HepG2 (cell line): Measurements from ENCODE around the gene CLHC1. TPM values are rescaled to one million over a fixed set of nuclear protein-coding genes. Genes with fewer than 3 reads are reported as not detected.

Source experiments
- ADNP ChIP-seq: sonication (generic); formaldehyde crosslinking; IDR thresholded peaks from 2 replicates; pipeline ENCODE4 v1.4.0; 2020; ENCODE audit warnings: missing genetic modification reagents
- ARID2 ChIP-seq: sonication (generic); formaldehyde crosslinking; IDR thresholded peaks from 2 replicates; pipeline ENCODE4 v1.8.1; 2022; ENCODE audit warnings: mild to moderate bottlenecking, missing genetic modification reagents, borderline replicate concordance
- ATM ChIP-seq: fragments of 450-650 bp; IDR thresholded peaks from 2 replicates; pipeline ENCODE4 v1.7.1; 2017; ENCODE audit warnings: mild to moderate bottlenecking, borderline replicate concordance
- ATRX ChIP-seq: sonication (generic); formaldehyde crosslinking; IDR thresholded peaks from 2 replicates; pipeline ENCODE4 v1.4.0; 2020; ENCODE audit warnings: missing genetic modification reagents, borderline replicate concordance
- CHD2 ChIP-seq: IDR thresholded peaks from 2 replicates; pipeline ENCODE4 v1.6.1; 2011; ENCODE audit warnings: low read depth, low read length, improper control_type of control experiment
- ERF ChIP-seq: IDR thresholded peaks from 2 replicates; pipeline ENCODE4 v1.6.1; 2018; ENCODE audit warnings: missing biosample characterization, missing genetic modification reagents
- MTA1 ChIP-seq: sonication (generic); formaldehyde crosslinking; IDR thresholded peaks from 2 replicates; pipeline ENCODE4 v1.4.0; 2020; ENCODE audit warnings: missing genetic modification reagents, mild to moderate bottlenecking, borderline replicate concordance
- NFYB ChIP-seq: sonication (generic); formaldehyde crosslinking; IDR thresholded peaks from 2 replicates; pipeline ENCODE4 v1.4.0; 2020; ENCODE audit warnings: missing genetic modification reagents
- RARA ChIP-seq: IDR thresholded peaks from 2 replicates; pipeline ENCODE4 v1.6.1; 2016; ENCODE audit warnings: missing genetic modification reagents, missing compliant biosample characterization
- RELA ChIP-seq: sonication (generic); formaldehyde crosslinking; IDR thresholded peaks from 2 replicates; pipeline ENCODE4 v1.4.0; 2020; ENCODE audit warnings: missing genetic modification reagents
- SETDB1 ChIP-seq: sonication (generic); formaldehyde crosslinking; IDR thresholded peaks from 2 replicates; pipeline ENCODE4 v1.5.1; 2020; ENCODE audit warnings: missing genetic modification reagents, mild to moderate bottlenecking, borderline replicate concordance
- SNAPC2 ChIP-seq: sonication (generic); formaldehyde crosslinking; IDR thresholded peaks from 2 replicates; pipeline ENCODE4 v1.8.1; 2022; ENCODE audit warnings: mild to moderate bottlenecking, missing genetic modification reagents
- TEAD3 ChIP-seq: optimal IDR thresholded peaks from 2 replicates; pipeline ENCODE3; 2016; ENCODE audit warnings: borderline replicate concordance
- TGIF2 ChIP-seq: IDR thresholded peaks from 2 replicates; pipeline ENCODE4 v1.6.1; 2016; ENCODE audit warnings: control low read depth, missing compliant biosample characterization
- ZFP62 ChIP-seq: sonication (generic); formaldehyde crosslinking; IDR thresholded peaks from 2 replicates; pipeline ENCODE4 v1.4.0; 2020; ENCODE audit warnings: missing genetic modification reagents
- ZNF564 ChIP-seq: sonication (generic); formaldehyde crosslinking; IDR thresholded peaks from 2 replicates; pipeline ENCODE4 v1.8.1; 2023; ENCODE audit warnings: mild to moderate bottlenecking, missing genetic modification reagents
- ZNF569 ChIP-seq: sonication (generic); formaldehyde crosslinking; IDR thresholded peaks from 2 replicates; pipeline ENCODE4 v1.5.0; 2020; ENCODE audit warnings: mild to moderate bottlenecking, missing genetic modification reagents, moderate library complexity, borderline replicate concordance
- polyA plus RNA-seq, 8 experiments: library from polyadenylated mRNA; depleted of rRNA in 3 of 8; stranded (reverse) in 7 of 8; unstranded in 1 of 8; fragments of >200 nt; fragmentation: Illumina TruSeq in 4 of 8; extraction: Trizol in 4 of 8; gene quantifications; 2 replicates each; pipeline versions ENCODE4 v1.2.1 to v1.2.3, GENCODE V29; 2011 to 2016; ENCODE audit warnings: low read depth in 4 of 8, missing spikeins in 1 of 8, mixed read lengths in 1 of 8; ENCODE audit not compliant: insufficient read depth in 1 of 8
- total RNA-seq, 5 experiments: library from RNA; depleted of rRNA; stranded (reverse); fragments of >200 nt; fragmentation: Illumina TruSeq; extraction: Trizol; gene quantifications; 2 replicates each; pipeline ENCODE4 v1.2.3, GENCODE V29; 2016; ENCODE audit warnings: low read depth in 1 of 5
- TF ChIP-seq, protein P1 (sequence below): IDR thresholded peaks from 2 replicates; pipeline ENCODE4 v1.6.1; 2016
- TF ChIP-seq, protein P2 (sequence below): sonication (generic); formaldehyde crosslinking; IDR thresholded peaks from 2 replicates; pipeline ENCODE4 v1.5.1; 2020; ENCODE audit warnings: mild to moderate bottlenecking, missing genetic modification reagents, moderate library complexity
- TF ChIP-seq, protein P3 (sequence below): sonication (generic); formaldehyde crosslinking; IDR thresholded peaks from 2 replicates; pipeline ENCODE4 v1.4.0; 2020; ENCODE audit warnings: missing genetic modification reagents, mild to moderate bottlenecking, borderline replicate concordance

The CLHC1 gene
- total and polyA plus RNA-seq, 2 of the 13 experiments (the other 11 are each of a cell fraction or from before 2014, with no cell fraction given): 9.8 to 12.6 TPM

DNA sequence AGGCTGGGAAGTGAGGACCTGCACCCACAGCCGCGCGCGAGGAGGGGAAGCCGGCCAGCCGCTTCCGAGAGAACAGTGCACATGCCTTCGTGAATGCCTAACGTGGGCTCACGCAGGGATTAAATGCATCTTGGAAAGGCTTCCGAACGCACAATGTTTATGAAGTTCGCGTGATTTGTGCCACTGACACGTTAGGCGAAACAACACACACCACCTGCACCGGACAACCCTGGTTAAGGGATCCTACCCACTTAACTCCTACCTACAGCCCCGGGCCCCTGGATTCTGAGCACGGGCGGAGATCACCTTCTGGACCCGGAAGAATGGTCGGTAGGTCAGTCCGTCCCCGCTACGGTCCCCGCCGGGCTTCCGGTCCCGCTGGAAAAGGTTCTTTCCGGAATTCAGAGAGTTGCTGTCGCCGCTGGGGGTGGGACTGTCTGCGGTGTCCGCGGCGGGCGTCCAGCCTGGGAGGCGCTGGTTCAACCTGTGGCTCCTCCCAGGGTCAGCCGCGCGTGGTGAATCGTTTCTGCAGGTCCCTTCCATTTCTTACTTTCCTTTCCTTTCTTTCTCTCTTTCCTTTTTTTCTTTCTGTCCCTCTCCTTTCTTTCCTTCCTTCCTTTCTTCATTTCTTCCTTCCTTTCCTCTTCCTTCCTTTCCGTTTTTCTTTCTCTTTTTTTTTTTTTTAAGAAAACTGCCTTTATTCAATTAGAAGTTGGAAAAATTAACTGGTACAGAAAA lies 37.0 kb upstream of the CLHC1 start, which contains the start of gene MTIF2 (continued):
- TF ChIP-seq ZNF564 (CRISPR knock-in tag) (peak; percentile 91; the same call in 1 of the 2 replicates), ZFP62 (CRISPR knock-in tag) (no peak), ARID2 (CRISPR knock-in tag) (peak; percentile 71), CHD2 (no peak; the same call in 1 of the 2 replicates), MTA1 (peak; percentile 97), SNAPC2 (0 out of 2 replicates have a peak, but pooled peaks have one; percentile 85), TEAD3 (peak; percentile 96), ZNF569 (CRISPR knock-in tag) (peak; percentile 97), RELA (CRISPR knock-in tag) (peak; percentile 89; the same call in 1 of the 2 replicates), TGIF2 (CRISPR knock-in tag) (peak; percentile 93), ATM (no peak), ATRX (CRISPR knock-in tag) (no peak; the same call in 1 of the 2 replicates), SETDB1 (CRISPR knock-in tag) (no peak), ERF (CRISPR knock-in tag) (peak; percentile 99), RARA (peak; percentile 76), NFYB (CRISPR knock-in tag) (peak; percentile 37; the same call in 1 of the 2 replicates), ADNP (no peak)
- TF ChIP-seq, protein P1, sequence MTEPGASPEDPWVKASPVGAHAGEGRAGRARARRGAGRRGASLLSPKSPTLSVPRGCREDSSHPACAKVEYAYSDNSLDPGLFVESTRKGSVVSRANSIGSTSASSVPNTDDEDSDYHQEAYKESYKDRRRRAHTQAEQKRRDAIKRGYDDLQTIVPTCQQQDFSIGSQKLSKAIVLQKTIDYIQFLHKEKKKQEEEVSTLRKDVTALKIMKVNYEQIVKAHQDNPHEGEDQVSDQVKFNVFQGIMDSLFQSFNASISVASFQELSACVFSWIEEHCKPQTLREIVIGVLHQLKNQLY (CRISPR knock-in tag): peak; percentile 90
- TF ChIP-seq, protein P2, sequence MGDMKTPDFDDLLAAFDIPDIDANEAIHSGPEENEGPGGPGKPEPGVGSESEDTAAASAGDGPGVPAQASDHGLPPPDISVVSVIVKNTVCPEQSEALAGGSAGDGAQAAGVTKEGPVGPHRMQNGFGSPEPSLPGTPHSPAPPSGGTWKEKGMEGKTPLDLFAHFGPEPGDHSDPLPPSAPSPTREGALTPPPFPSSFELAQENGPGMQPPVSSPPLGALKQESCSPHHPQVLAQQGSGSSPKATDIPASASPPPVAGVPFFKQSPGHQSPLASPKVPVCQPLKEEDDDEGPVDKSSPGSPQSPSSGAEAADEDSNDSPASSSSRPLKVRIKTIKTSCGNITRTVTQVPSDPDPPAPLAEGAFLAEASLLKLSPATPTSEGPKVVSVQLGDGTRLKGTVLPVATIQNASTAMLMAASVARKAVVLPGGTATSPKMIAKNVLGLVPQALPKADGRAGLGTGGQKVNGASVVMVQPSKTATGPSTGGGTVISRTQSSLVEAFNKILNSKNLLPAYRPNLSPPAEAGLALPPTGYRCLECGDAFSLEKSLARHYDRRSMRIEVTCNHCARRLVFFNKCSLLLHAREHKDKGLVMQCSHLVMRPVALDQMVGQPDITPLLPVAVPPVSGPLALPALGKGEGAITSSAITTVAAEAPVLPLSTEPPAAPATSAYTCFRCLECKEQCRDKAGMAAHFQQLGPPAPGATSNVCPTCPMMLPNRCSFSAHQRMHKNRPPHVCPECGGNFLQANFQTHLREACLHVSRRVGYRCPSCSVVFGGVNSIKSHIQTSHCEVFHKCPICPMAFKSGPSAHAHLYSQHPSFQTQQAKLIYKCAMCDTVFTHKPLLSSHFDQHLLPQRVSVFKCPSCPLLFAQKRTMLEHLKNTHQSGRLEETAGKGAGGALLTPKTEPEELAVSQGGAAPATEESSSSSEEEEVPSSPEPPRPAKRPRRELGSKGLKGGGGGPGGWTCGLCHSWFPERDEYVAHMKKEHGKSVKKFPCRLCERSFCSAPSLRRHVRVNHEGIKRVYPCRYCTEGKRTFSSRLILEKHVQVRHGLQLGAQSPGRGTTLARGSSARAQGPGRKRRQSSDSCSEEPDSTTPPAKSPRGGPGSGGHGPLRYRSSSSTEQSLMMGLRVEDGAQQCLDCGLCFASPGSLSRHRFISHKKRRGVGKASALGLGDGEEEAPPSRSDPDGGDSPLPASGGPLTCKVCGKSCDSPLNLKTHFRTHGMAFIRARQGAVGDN: peak; percentile 98
- TF ChIP-seq, protein P3, sequence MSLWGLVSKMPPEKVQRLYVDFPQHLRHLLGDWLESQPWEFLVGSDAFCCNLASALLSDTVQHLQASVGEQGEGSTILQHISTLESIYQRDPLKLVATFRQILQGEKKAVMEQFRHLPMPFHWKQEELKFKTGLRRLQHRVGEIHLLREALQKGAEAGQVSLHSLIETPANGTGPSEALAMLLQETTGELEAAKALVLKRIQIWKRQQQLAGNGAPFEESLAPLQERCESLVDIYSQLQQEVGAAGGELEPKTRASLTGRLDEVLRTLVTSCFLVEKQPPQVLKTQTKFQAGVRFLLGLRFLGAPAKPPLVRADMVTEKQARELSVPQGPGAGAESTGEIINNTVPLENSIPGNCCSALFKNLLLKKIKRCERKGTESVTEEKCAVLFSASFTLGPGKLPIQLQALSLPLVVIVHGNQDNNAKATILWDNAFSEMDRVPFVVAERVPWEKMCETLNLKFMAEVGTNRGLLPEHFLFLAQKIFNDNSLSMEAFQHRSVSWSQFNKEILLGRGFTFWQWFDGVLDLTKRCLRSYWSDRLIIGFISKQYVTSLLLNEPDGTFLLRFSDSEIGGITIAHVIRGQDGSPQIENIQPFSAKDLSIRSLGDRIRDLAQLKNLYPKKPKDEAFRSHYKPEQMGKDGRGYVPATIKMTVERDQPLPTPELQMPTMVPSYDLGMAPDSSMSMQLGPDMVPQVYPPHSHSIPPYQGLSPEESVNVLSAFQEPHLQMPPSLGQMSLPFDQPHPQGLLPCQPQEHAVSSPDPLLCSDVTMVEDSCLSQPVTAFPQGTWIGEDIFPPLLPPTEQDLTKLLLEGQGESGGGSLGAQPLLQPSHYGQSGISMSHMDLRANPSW: peak; percentile 98
